Liver (tissue), 9 donors: ENCODE measurements around the gene ZNF865. TPM values are rescaled to one million over a fixed set of nuclear protein-coding genes. Genes with fewer than 3 reads are reported as not detected.

Experiments used
- DNase-seq: peaks from one replicate; pipeline ENCODE4 v3.0.0-alpha.2; 2017; ENCODE audit warnings: low spot score
- H3K27ac ChIP-seq, 2 donors: one replicate each; pipeline ENCODE4 v1.7.0; 2013; ENCODE audit warnings: inconsistent platforms in 2 of 2, low read length in 2 of 2, control low read depth in 1 of 2, low read depth in 1 of 2, mild to moderate bottlenecking in 1 of 2
- H3K27me3 ChIP-seq, 4 donors: one replicate each; pipeline versions ENCODE4 v1.6.1 to v1.7.0; 2013; ENCODE audit warnings: low read length in 3 of 4, inconsistent platforms in 1 of 4, mild to moderate bottlenecking in 1 of 4, moderate library complexity in 1 of 4; ENCODE audit not compliant: control insufficient read depth in 4 of 4, insufficient read depth in 4 of 4
- H3K36me3 ChIP-seq, 4 donors: one replicate each; pipeline versions ENCODE4 v1.6.1 to v1.7.0; 2013; ENCODE audit warnings: low read length in 3 of 4, mild to moderate bottlenecking in 3 of 4, low read depth in 1 of 4, moderate library complexity in 1 of 4; ENCODE audit not compliant: control insufficient read depth in 4 of 4, insufficient read depth in 3 of 4
- H3K4me1 ChIP-seq, 4 donors: one replicate each; pipeline versions ENCODE4 v1.6.1 to v1.7.0; 2013; ENCODE audit warnings: low read length in 3 of 4, mild to moderate bottlenecking in 3 of 4, moderate library complexity in 1 of 4; ENCODE audit not compliant: control insufficient read depth in 4 of 4, insufficient read depth in 4 of 4
- H3K4me3 ChIP-seq, 3 donors: one replicate each; pipeline versions ENCODE4 v1.6.1 to v1.7.0; 2013; ENCODE audit warnings: low read length in 3 of 3, control low read depth in 1 of 3, low read depth in 1 of 3, mild to moderate bottlenecking in 1 of 3
- H3K9ac ChIP-seq, 2 donors: one replicate each; pipeline ENCODE4 v1.7.0; 2013; ENCODE audit warnings: low read length in 2 of 2, mild to moderate bottlenecking in 2 of 2, moderate library complexity in 2 of 2, control low read depth in 1 of 2, low read depth in 1 of 2
- H3K9me3 ChIP-seq, 4 donors: one replicate each; pipeline versions ENCODE4 v1.6.1 to v1.7.0; 2013; ENCODE audit warnings: low read length in 3 of 4; ENCODE audit not compliant: control insufficient read depth in 4 of 4
- EGR1 ChIP-seq, 2 donors: IDR thresholded peaks; 2 replicates each; pipeline ENCODE4 v1.6.1; 2016 to 2018; ENCODE audit warnings: antibody characterized with exemption in 2 of 2, low read depth in 2 of 2
- FOXA1 ChIP-seq: IDR thresholded peaks from 2 replicates; pipeline ENCODE4 v1.6.1; 2016; ENCODE audit warnings: antibody characterized with exemption
- GABPA ChIP-seq, 2 donors: IDR thresholded peaks in 1 of 2; conservative IDR thresholded peaks in 1 of 2; 2 replicates each; pipeline ENCODE4 v1.6.1; 2016; ENCODE audit warnings: antibody characterized with exemption in 2 of 2, mild to moderate bottlenecking in 1 of 2, moderate library complexity in 1 of 2
- HNF4G ChIP-seq: IDR thresholded peaks from 2 replicates; pipeline ENCODE4 v1.6.1; 2016; ENCODE audit warnings: antibody characterized with exemption
- JUND ChIP-seq, 2 donors: IDR thresholded peaks; 2 replicates each; pipeline ENCODE4 v1.6.1; 2016; ENCODE audit warnings: antibody characterized with exemption in 2 of 2
- NR2F2 ChIP-seq: IDR thresholded peaks from 2 replicates; pipeline ENCODE4 v1.6.1; 2016; ENCODE audit warnings: antibody characterized with exemption
- RAD21 ChIP-seq, 2 donors: IDR thresholded peaks; 2 replicates each; pipeline ENCODE4 v1.6.1; 2016; ENCODE audit warnings: antibody characterized with exemption in 2 of 2, mild to moderate bottlenecking in 2 of 2
- RXRA ChIP-seq, 2 donors: IDR thresholded peaks; 2 replicates each; pipeline ENCODE4 v1.6.1; 2017 to 2018; ENCODE audit warnings: antibody characterized with exemption in 2 of 2, mild to moderate bottlenecking in 1 of 2
- SP1 ChIP-seq: IDR thresholded peaks from 2 replicates; pipeline ENCODE4 v1.6.1; 2018; ENCODE audit warnings: antibody characterized with exemption, mild to moderate bottlenecking
- TAF1 ChIP-seq: conservative IDR thresholded peaks from 2 replicates; pipeline ENCODE4 v1.6.1; 2016; ENCODE audit warnings: antibody characterized with exemption, mild to moderate bottlenecking
- YY1 ChIP-seq: IDR thresholded peaks from 2 replicates; pipeline ENCODE4 v1.6.1; 2016; ENCODE audit warnings: antibody characterized with exemption, mild to moderate bottlenecking
- WGBS: extraction: QIAGEN DNeasy Blood & Tissue Kit; methylation state at CpG from one replicate; pipeline ENCODE4 v1.1.7; 2013; 5-methylcytosine and 5-hydroxymethylcytosine counted together
- polyA plus RNA-seq, 2 donors: library from polyadenylated mRNA; stranded (reverse) in 1 of 2; unstranded in 1 of 2; fragments of 200-250 nt in 1 of 2; fragments of >200 nt in 1 of 2; fragmentation: Nextera tagmentation in 1 of 2; extraction: Ambion mirVana in 1 of 2; gene quantifications; one replicate each; pipeline versions ENCODE4 v1.2.1 to v1.2.3, GENCODE V29; 2013 to 2015
- total RNA-seq, 2 donors: library from RNA; depleted of rRNA; stranded (reverse); fragments of >200 nt; gene quantifications; one replicate each; pipeline ENCODE4 v1.2.3, GENCODE V29; 2014
- TF ChIP-seq, protein P1 (sequence below): IDR thresholded peaks from 2 replicates; pipeline ENCODE4 v1.6.1; 2016; ENCODE audit warnings: antibody characterized with exemption, mild to moderate bottlenecking
- TF ChIP-seq, protein P2 (sequence below): IDR thresholded peaks from 2 replicates; pipeline ENCODE4 v1.6.1; 2016; ENCODE audit warnings: antibody characterized with exemption
- TF ChIP-seq, protein P3 (sequence below): fragments of 150-350 bp; IDR thresholded peaks from 2 replicates; pipeline ENCODE4 v1.5.1; 2017; ENCODE audit warnings: improper control_type of control experiment, low read depth, low read length; ENCODE audit not compliant: missing input control
- TF ChIP-seq, protein P4 (sequence below): IDR thresholded peaks from 2 replicates; pipeline ENCODE4 v1.6.1; 2016; ENCODE audit warnings: antibody characterized with exemption
- donor health status: healthy.
- donor health status: healthy.
- donor health status: healthy.
- donor health status: healthy.
- donor health status: healthy.

Gene ZNF865
- total and polyA plus RNA-seq, 4 donors = 0.38 to 3.1 (median 1.6) TPM

DNA sequence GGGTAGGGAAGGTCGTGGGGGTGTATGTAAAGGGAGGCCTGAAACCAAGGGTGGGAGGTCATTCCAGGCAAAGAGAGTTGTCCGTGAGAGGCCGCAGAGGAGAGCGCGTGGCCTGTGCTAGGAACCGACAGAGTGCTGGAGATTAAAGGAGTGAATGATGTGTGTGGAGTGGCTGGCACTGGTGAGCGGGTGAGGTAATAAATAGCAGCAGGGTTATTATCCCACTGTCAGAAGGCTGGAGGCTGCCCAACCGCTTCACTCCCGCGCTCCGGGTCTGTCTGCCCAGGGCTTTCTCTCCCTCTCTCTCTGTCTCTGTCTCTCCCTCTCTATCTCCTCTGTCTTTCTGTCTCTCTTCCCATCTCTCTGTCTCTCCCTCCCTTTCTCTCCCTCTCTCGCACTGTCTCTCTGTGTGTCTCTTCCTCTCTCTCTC is 42.2 kb upstream of the ZNF865 start:
- H3K36me3 ChIP-seq = no peaks in the 10 kb centered on the region
- no peak overlapping the region for H3K9ac ChIP-seq
- TF ChIP-seq, protein P1, sequence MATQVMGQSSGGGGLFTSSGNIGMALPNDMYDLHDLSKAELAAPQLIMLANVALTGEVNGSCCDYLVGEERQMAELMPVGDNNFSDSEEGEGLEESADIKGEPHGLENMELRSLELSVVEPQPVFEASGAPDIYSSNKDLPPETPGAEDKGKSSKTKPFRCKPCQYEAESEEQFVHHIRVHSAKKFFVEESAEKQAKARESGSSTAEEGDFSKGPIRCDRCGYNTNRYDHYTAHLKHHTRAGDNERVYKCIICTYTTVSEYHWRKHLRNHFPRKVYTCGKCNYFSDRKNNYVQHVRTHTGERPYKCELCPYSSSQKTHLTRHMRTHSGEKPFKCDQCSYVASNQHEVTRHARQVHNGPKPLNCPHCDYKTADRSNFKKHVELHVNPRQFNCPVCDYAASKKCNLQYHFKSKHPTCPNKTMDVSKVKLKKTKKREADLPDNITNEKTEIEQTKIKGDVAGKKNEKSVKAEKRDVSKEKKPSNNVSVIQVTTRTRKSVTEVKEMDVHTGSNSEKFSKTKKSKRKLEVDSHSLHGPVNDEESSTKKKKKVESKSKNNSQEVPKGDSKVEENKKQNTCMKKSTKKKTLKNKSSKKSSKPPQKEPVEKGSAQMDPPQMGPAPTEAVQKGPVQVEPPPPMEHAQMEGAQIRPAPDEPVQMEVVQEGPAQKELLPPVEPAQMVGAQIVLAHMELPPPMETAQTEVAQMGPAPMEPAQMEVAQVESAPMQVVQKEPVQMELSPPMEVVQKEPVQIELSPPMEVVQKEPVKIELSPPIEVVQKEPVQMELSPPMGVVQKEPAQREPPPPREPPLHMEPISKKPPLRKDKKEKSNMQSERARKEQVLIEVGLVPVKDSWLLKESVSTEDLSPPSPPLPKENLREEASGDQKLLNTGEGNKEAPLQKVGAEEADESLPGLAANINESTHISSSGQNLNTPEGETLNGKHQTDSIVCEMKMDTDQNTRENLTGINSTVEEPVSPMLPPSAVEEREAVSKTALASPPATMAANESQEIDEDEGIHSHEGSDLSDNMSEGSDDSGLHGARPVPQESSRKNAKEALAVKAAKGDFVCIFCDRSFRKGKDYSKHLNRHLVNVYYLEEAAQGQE = no peak
- TF ChIP-seq SP1 = no peak
- TF ChIP-seq, protein P2, sequence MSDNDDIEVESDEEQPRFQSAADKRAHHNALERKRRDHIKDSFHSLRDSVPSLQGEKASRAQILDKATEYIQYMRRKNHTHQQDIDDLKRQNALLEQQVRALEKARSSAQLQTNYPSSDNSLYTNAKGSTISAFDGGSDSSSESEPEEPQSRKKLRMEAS = no peak
- no peak for TF ChIP-seq GABPA (IDR thresholded peaks at IDR 0.05 in 1 of 2, conservative IDR thresholded peaks at IDR 0.05 in 1 of 2)
- no peak for TF ChIP-seq TAF1
- no peak for TF ChIP-seq JUND (IDR thresholded peaks at IDR 0.05)
- TF ChIP-seq HNF4G = no peak
- TF ChIP-seq RAD21 (IDR thresholded peaks at IDR 0.05) = no peak
- no peak for TF ChIP-seq EGR1 (IDR thresholded peaks at IDR 0.05; ENCODE audit: low read depth in 2 of 2)
- H3K27me3 ChIP-seq = peaks cover 0 to 3% (median 1%) of the 10 kb centered on the region in 4 donors
- WGBS = 68% methylated on average over 12 of the region's 12 CpGs
- H3K4me1 ChIP-seq = no peaks in the 10 kb centered on the region
- H3K27ac ChIP-seq = no peak overlapping the region
- no peak overlapping the region for H3K4me3 ChIP-seq
- H3K9me3 ChIP-seq = peaks cover 0 to 4% (median 0%) of the 10 kb centered on the region in 4 donors
- no peak for DNase-seq

DNA sequence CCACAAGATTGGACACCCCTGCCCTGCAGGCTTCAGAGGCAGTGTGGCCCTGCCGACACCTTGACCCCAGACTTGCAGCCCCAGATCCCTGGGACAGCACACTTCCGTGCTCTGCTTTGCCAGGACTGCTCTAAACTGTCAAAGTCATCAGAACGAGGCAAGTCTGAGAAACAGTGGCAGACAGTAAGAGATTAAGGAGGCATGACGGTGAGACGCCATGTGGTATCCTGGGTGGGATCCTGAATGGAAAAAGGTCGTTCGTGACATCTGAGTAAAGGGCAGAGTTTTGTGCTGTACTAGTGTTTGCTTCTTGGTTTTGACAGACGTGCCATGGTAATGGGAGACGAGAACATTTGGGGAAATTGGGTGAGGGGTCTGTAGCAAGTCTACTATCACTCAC is 38.6 kb upstream of the ZNF865 start:
- H3K27me3 ChIP-seq = peaks cover 0 to 3% (median 1%) of the 10 kb centered on the region in 4 donors
- H3K4me1 ChIP-seq = no peaks in the 10 kb centered on the region
- DNase-seq = no peak
- H3K9ac ChIP-seq = no peak overlapping the region
- no peak overlapping the region for H3K27ac ChIP-seq
- no peaks in the 10 kb centered on the region for H3K9me3 ChIP-seq
- H3K4me3 ChIP-seq = no peak overlapping the region
- no peaks in the 10 kb centered on the region for H3K36me3 ChIP-seq
- 44% methylated on average over 9 of the region's 9 CpGs for WGBS
- TF ChIP-seq GABPA (IDR thresholded peaks at IDR 0.05 in 1 of 2, conservative IDR thresholded peaks at IDR 0.05 in 1 of 2) (no peak), HNF4G (no peak), SP1 (no peak), RXRA (IDR thresholded peaks at IDR 0.05) (no peak), JUND (IDR thresholded peaks at IDR 0.05) (no peak), NR2F2 (no peak), YY1 (no peak), EGR1 (IDR thresholded peaks at IDR 0.05; ENCODE audit: low read depth in 2 of 2) (no peak), RAD21 (IDR thresholded peaks at IDR 0.05) (no peak), FOXA1 (no peak)
- TF ChIP-seq, protein P2 = no peak
- TF ChIP-seq, protein P1 = no peak
- TF ChIP-seq, protein P3, sequence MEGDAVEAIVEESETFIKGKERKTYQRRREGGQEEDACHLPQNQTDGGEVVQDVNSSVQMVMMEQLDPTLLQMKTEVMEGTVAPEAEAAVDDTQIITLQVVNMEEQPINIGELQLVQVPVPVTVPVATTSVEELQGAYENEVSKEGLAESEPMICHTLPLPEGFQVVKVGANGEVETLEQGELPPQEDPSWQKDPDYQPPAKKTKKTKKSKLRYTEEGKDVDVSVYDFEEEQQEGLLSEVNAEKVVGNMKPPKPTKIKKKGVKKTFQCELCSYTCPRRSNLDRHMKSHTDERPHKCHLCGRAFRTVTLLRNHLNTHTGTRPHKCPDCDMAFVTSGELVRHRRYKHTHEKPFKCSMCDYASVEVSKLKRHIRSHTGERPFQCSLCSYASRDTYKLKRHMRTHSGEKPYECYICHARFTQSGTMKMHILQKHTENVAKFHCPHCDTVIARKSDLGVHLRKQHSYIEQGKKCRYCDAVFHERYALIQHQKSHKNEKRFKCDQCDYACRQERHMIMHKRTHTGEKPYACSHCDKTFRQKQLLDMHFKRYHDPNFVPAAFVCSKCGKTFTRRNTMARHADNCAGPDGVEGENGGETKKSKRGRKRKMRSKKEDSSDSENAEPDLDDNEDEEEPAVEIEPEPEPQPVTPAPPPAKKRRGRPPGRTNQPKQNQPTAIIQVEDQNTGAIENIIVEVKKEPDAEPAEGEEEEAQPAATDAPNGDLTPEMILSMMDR = no peak
- TF ChIP-seq, protein P4, sequence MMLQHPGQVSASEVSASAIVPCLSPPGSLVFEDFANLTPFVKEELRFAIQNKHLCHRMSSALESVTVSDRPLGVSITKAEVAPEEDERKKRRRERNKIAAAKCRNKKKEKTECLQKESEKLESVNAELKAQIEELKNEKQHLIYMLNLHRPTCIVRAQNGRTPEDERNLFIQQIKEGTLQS = no peak
